Fibroblast of pulmonary artery (primary cell): Measurements from ENCODE around the gene SLAMF8.

Experiments used
- DNase-seq: peaks from one replicate; pipeline ENCODE4 v3.0.0-alpha.2; 2010; ENCODE audit warnings: low read depth
- H3K4me3 ChIP-seq: replicated peaks from 2 replicates; pipeline ENCODE4 v1.5.1; 2011; ENCODE audit warnings: low read depth, mild to moderate bottlenecking, control low read depth, low read length, moderate library complexity
- TF ChIP-seq, protein P1 (sequence below): IDR thresholded peaks from 2 replicates; pipeline ENCODE4 v1.5.1; 2011; ENCODE audit warnings: mild to moderate bottlenecking, control low read depth, low read length, inconsistent platforms; ENCODE audit errors: missing control alignments

Gene SLAMF8

GRCh38 chr1:159853417-159854115 lies 26.9 kb downstream of the SLAMF8 start:
- H3K4me3 ChIP-seq: peak overlapping the region; percentile 58
- DNase-seq: no peak

GRCh38 chr1:159854116-159854692 lies 27.5 kb downstream of the SLAMF8 start:
- TF ChIP-seq, protein P1, sequence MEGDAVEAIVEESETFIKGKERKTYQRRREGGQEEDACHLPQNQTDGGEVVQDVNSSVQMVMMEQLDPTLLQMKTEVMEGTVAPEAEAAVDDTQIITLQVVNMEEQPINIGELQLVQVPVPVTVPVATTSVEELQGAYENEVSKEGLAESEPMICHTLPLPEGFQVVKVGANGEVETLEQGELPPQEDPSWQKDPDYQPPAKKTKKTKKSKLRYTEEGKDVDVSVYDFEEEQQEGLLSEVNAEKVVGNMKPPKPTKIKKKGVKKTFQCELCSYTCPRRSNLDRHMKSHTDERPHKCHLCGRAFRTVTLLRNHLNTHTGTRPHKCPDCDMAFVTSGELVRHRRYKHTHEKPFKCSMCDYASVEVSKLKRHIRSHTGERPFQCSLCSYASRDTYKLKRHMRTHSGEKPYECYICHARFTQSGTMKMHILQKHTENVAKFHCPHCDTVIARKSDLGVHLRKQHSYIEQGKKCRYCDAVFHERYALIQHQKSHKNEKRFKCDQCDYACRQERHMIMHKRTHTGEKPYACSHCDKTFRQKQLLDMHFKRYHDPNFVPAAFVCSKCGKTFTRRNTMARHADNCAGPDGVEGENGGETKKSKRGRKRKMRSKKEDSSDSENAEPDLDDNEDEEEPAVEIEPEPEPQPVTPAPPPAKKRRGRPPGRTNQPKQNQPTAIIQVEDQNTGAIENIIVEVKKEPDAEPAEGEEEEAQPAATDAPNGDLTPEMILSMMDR: no peak
- peak overlapping the region; percentile 58 for H3K4me3 ChIP-seq
- DNase-seq: peak; percentile 52

More at GRCh38 chr1:159853417-159854115, 26.9 kb downstream of the SLAMF8 start:
- TF ChIP-seq, protein P1: no peak

DNA sequence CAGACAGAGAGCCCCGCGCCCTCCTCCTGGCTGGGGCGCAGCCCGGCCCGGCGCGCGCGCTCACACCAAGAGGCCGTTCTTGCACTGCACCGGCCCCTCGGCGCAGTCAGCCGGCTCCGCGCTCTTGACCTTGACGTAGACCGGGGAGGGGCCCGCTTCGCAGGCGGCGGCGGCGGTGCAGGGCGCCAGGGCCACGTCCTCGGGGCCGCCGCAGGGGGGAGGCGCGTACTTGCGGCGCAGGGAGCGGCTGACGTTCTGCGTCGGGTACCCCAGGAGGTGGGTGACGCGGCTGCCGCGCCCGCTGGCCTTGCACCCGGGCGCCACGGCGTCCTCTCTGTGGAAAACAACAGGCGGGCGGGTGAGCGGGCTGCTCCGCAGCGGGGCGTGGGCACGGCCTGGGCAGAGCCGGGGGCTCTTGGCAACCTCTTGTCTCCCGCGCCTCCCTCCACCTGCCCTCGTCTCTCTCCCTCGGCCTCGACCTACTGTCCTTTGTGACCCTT lies 28.1 kb downstream of the SLAMF8 start:
- TF ChIP-seq, protein P1: no peak
- peak; percentile 82 for DNase-seq
- peak overlapping the region; percentile 58 for H3K4me3 ChIP-seq

- no peak for DNase-seq
- TF ChIP-seq, protein P1: no peak
- no peak overlapping the region for H3K4me3 ChIP-seq
Observed at GRCh38 chr1:159855709-159856108, 29.0 kb downstream of the SLAMF8 start.

GRCh38 chr1:159856576-159856975 lies 29.9 kb downstream of the SLAMF8 start:
- DNase-seq: no peak
- TF ChIP-seq, protein P1: no peak
- no peak overlapping the region for H3K4me3 ChIP-seq

DNA sequence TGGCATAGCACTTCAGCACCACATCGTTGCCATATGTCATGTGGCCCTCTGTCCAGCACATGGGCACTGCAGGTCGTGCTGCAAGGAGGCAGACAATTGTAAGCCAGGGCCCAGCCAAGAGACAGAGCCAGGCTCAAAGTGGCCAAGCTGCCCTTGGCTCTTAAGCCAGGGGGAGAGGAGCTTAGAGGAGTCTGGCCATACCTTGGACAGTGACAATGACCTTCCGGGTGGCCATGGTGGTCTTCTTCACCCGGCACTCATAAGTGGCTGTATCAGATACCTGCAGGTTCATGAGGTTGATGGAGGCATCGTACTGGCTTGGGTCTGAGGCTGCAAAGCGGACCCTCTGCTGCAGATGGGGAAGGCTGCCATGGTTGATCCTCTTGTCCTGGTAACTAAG lies 31.2 kb downstream of the SLAMF8 start:
- H3K4me3 ChIP-seq: no peak overlapping the region
- DNase-seq: no peak
- TF ChIP-seq, protein P1: no peak
